Activated T-helper 1 cell treated with anti-CD3 and anti-CD28 coated beads, Interleukin-12 subunit alpha, Interleukin-12 subunit beta, Interleukin-2, Interleukin-4 antibody, amounts not matched to agents 30 ng/mL and 10 ng/mL and 1 ng/mL, durations not matched to agents 14 hours and 24 hours and 36 hours (primary cell): ENCODE data around the gene FHL5. TPM values are rescaled to one million over a fixed set of nuclear protein-coding genes. Genes with fewer than 3 reads are reported as not detected.

Experiments
- DNase-seq: peaks from one replicate; pipeline ENCODE4 v3.0.0; 2021; ENCODE audit warnings: low spot score
- H3K27ac Mint-ChIP-seq: one replicate; pipeline ENCODE4 v1.8.0; 2021; ENCODE audit warnings: mild to moderate bottlenecking, mixed read lengths
- H3K27me3 Mint-ChIP-seq: one replicate; pipeline ENCODE4 v1.8.0; 2022; ENCODE audit warnings: mild to moderate bottlenecking, moderate library complexity, mixed read lengths; ENCODE audit not compliant: insufficient read depth
- H3K36me3 Mint-ChIP-seq: one replicate; pipeline ENCODE4 v1.8.0; 2021; ENCODE audit warnings: low read depth, mixed read lengths
- H3K4me1 Mint-ChIP-seq: one replicate; pipeline ENCODE4 v1.8.0; 2021; ENCODE audit warnings: low read depth, mixed read lengths
- H3K4me3 Mint-ChIP-seq: one replicate; pipeline ENCODE4 v1.8.0; 2021; ENCODE audit warnings: mild to moderate bottlenecking, moderate library complexity, mixed read lengths
- H3K9me3 Mint-ChIP-seq: one replicate; pipeline ENCODE4 v1.8.0; 2021; ENCODE audit warnings: mixed read lengths
- intact Hi-C: fragments of 100-400 bp; cut with micrococcal nuclease; formaldehyde crosslinking; loops from one replicate; pipeline ENCODE4 v1.15.1; 2024
- total RNA-seq: library from RNA; stranded (reverse); gene quantifications from 2 replicates; pipeline ENCODE4 v1.2.3, GENCODE V29; 2022

FHL5 gene
- not detected in 2 replicates for total RNA-seq

DNA sequence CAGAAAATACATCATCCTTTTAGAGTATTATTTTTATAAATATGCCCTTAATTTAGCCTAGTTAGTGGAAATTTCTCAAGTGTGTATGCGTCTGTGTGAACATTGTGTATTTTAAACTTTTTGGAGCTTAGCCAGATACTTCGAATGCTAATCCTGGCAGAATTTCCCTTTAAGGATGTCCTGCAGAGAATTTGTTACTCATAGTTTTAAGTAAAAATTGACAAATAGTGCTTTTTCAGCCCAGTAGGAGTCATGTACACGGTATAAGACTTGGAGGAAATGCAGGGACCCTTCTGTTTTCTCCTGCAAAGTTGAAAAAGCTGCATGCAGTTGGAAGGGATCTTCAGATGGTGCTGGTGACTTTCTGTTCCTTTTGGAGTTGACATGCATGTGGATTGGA lies at the start of gene FHL5:
Gene FHL5 (plus strand): TSS at position 243 of the 400 bp plus-strand sequence. CDS start 40,486 bp downstream, outside the sequence.
- intact Hi-C loops: no loop called here
- Mint-ChIP-seq H3K4me3 (no peak within 1 kb of the TSS), H3K4me1 (no peaks in the 10 kb centered on the region), H3K27ac (no peak within 1 kb of the TSS), H3K36me3 (no peaks in the 10 kb centered on the region), H3K27me3 (peaks cover 14% of the 10 kb centered on the region), H3K9me3 (no peaks in the 10 kb centered on the region)
- DNase-seq: no peak

DNA sequence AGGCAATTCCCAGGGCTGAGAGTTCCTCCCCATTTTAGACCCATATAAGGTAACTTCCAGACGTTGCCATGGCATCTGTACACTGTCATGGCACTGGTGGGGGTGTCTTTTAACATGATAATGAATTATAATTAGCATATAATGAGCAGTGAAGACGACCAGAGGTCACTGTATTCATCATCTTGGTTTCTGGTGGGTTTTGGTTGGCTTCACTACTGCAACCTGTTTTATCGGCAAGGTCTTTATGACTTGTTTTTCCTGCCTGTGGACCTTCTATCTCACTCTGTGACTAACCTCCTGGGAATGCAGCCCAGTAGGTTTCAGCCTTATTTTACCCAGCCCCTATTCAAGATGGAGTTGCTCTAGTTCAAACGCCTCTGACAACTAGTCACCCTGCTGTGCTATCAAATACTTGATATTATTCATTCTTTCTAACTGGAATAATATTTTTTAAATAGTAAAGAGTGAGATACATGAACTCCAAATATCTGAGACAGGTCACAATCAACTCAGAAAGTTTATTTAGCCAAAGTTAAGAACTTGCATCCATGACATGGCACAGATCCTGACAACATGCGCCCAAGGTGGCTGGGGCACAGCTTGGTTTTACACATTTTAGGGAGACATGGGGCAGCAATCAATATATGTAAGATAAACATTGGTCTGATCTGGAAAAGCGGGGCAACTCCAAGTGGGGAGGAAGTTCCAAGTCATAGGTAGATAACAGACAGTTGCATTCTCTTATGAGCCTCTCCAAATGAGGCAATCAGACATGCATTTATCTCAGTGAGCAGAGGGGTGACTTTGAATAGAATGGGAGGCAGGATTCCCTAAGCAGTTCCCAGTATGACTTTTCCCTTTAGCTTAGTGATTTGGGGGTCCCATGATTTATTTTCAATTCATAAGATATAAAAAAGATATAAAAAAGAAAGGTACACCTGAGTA lies 42.5 kb upstream of the FHL5 start:
- H3K27ac Mint-ChIP-seq: no peak overlapping the region
- intact Hi-C loops: loop anchor here (1.0 to 5.0 kb wide), 7 partner anchors 54 to 943 kb away; partner anchors contain the start of genes GPR63, KLHL32, MANEA and NDUFAF4
- H3K36me3 Mint-ChIP-seq: peaks cover 4% of the 10 kb centered on the region
- H3K4me1 Mint-ChIP-seq: peaks cover 24% of the 10 kb centered on the region
- H3K9me3 Mint-ChIP-seq: no peaks in the 10 kb centered on the region
- H3K27me3 Mint-ChIP-seq: no peaks in the 10 kb centered on the region
- H3K4me3 Mint-ChIP-seq: peak overlapping the region; percentile 100
- DNase-seq: no peak

GRCh38 chr6:96521306-96521643 lies 41.7 kb upstream of the FHL5 start:
- intact Hi-C loops: loop anchor here (1.0 to 5.0 kb wide), 7 partner anchors 55 to 944 kb away; partner anchors contain the start of genes GPR63, KLHL32, MANEA and NDUFAF4
- DNase-seq: no peak
- Mint-ChIP-seq H3K27ac (peak overlapping the region; percentile 100), H3K9me3 (no peaks in the 10 kb centered on the region), H3K4me3 (peak overlapping the region; percentile 100), H3K27me3 (no peaks in the 10 kb centered on the region), H3K4me1 (peaks cover 24% of the 10 kb centered on the region), H3K36me3 (peaks cover 7% of the 10 kb centered on the region)

DNA sequence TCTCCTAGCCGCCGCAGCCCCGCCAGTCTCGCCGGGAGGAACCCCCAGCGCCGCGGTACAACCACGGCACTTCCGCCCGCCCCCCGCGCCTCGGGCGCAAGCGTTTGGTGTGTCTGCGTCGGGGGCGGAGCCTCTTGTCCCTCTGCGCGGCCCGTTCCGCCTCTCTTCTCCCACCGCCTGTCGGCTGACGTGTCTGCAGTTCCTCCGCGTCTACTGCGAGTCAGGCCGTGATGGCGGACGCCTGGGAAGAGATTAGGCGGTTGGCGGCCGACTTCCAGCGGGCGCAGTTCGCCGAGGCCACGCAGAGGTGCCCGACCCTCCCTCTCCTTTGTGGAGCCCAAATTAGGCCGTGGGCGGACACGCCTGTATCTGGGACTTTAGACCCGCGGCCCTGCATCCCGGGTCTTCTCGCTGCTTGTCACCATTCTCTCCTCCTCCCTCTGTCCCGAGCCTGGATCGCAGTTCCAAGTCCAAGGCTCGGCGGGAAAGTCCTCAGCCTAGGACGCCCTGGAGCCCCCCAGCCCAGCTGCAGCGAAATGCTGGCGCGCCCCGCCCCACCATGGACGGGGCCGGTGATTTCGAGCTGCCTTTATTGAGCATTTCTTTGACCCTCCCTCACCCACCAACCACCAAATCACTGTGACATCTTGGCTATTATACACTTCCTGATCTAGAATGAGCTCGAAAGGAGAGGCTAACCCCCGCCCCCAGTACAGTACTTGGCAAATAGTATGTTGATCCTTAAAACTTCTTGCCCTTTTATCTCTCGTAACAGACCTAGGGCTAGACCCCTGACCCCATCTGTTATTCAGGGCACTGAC lies 41.1 kb upstream of the FHL5 start, which contains the start of gene UFL1:
Gene UFL1 (plus strand): TSS at position 163 of the 821 bp plus-strand sequence. CDS start 68 bp downstream, at position 231.
- H3K27me3 Mint-ChIP-seq: no peaks in the 10 kb centered on the region
- no peaks in the 10 kb centered on the region for H3K9me3 Mint-ChIP-seq
- H3K36me3 Mint-ChIP-seq: peaks cover 9% of the 10 kb centered on the region

GRCh38 chr6:96522465-96523009 lies 40.4 kb upstream of the FHL5 start:
- peak overlapping the region; percentile 100 for H3K4me3 Mint-ChIP-seq
- DNase-seq: no peak
- H3K27me3 Mint-ChIP-seq: no peaks in the 10 kb centered on the region
- H3K9me3 Mint-ChIP-seq: no peaks in the 10 kb centered on the region
- H3K4me1 Mint-ChIP-seq: peaks cover 28% of the 10 kb centered on the region
- peak overlapping the region; percentile 100 for H3K27ac Mint-ChIP-seq
- intact Hi-C loops: loop anchor here (1.0 to 5.0 kb wide), 2 partner anchors 535 to 761 kb away; partner anchors contain the start of gene MMS22L
- peaks cover 14% of the 10 kb centered on the region for H3K36me3 Mint-ChIP-seq

More for the DNA sequence above, 41.1 kb upstream of the FHL5 start, which contains the start of gene UFL1:
- Mint-ChIP-seq H3K4me3 (peak within 1 kb of the TSS; percentile 100), H3K27ac (peak within 1 kb of the TSS; percentile 100), H3K4me1 (peaks cover 24% of the 10 kb centered on the region)
- DNase-seq: peak; percentile 89
- intact Hi-C loops: loop anchor here (1.0 to 5.0 kb wide), 8 partner anchors 56 to 945 kb away; partner anchors contain the start of genes GPR63, KLHL32, MANEA and MMS22L

GRCh38 chr6:96528193-96528592 lies 34.7 kb upstream of the FHL5 start:
- no peak overlapping the region for H3K27ac Mint-ChIP-seq
- intact Hi-C loops: no loop called here
- H3K4me1 Mint-ChIP-seq: peaks cover 9% of the 10 kb centered on the region

DNA sequence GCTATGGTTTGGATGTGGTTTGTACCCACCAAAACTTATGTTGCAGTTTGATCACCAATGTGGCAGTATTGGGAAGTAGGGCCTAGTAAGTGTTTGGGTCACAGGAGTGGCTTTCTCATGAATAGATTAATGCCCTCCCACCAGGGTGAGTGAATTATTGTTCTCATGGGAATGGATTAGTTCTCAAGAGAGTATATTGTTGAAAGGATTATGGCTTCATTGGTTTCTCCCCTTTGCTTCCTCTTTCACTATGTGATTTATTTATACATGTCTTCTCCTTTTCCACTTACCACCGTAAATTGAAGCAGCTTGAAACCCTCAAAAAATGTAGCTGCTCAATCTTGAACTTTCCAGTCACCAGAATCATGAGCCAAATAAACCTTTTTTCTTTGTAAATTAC lies 30.5 kb upstream of the FHL5 start:
- H3K9me3 Mint-ChIP-seq: no peaks in the 10 kb centered on the region
- intact Hi-C loops: no loop called here
- H3K4me1 Mint-ChIP-seq: no peaks in the 10 kb centered on the region
- no peak for DNase-seq
- H3K27ac Mint-ChIP-seq: no peak overlapping the region
- H3K27me3 Mint-ChIP-seq: no peaks in the 10 kb centered on the region
- H3K4me3 Mint-ChIP-seq: no peak overlapping the region
- peaks cover 41% of the 10 kb centered on the region for H3K36me3 Mint-ChIP-seq

More at GRCh38 chr6:96528193-96528592, 34.7 kb upstream of the FHL5 start:
- DNase-seq: no peak
- Mint-ChIP-seq H3K27me3 (no peaks in the 10 kb centered on the region), H3K9me3 (no peaks in the 10 kb centered on the region), H3K4me3 (no peak overlapping the region), H3K36me3 (peaks cover 40% of the 10 kb centered on the region)

DNA sequence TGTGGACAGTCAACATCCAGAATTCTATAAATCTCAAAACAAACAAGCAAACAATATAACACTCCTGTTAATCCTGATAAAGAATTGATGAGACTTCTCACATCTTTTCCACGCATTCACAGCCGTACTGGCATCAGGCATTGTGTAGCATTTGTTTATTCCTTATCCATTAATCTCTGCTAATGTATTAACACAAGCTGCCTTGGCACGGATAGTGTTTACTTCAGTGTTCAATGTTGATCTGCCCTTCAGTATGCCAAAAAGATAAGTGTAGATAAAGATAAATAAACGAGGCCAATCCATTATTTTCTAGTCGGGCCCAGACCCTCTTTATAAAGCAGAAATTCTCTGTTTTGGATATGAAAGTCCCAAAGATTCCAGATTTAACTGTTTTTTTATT lies 25.2 kb upstream of the FHL5 start:
- no peaks in the 10 kb centered on the region for H3K9me3 Mint-ChIP-seq
- H3K27me3 Mint-ChIP-seq: no peaks in the 10 kb centered on the region
- H3K27ac Mint-ChIP-seq: no peak overlapping the region
- H3K36me3 Mint-ChIP-seq: peaks cover 26% of the 10 kb centered on the region
- no peak overlapping the region for H3K4me3 Mint-ChIP-seq
- DNase-seq: no peak
- no peaks in the 10 kb centered on the region for H3K4me1 Mint-ChIP-seq
- intact Hi-C loops: no loop called here

- no peaks in the 10 kb centered on the region for H3K27me3 Mint-ChIP-seq
- H3K4me1 Mint-ChIP-seq: no peaks in the 10 kb centered on the region
- no peak overlapping the region for H3K4me3 Mint-ChIP-seq
- DNase-seq: no peak
- H3K27ac Mint-ChIP-seq: no peak overlapping the region
- intact Hi-C loops: loop anchor here (2.0 to 5.0 kb wide), 2 partner anchors 355 to 516 kb away; partner anchors contain the start of gene NDUFAF4
- no peaks in the 10 kb centered on the region for H3K9me3 Mint-ChIP-seq
- H3K36me3 Mint-ChIP-seq: peaks cover 37% of the 10 kb centered on the region
These were observed 20.2 kb upstream of the FHL5 start for GRCh38 chr6:96542702-96543101.

- H3K4me3 Mint-ChIP-seq: no peak overlapping the region
- intact Hi-C loops: no loop called here
- no peak overlapping the region for H3K27ac Mint-ChIP-seq
- H3K36me3 Mint-ChIP-seq: peaks cover 47% of the 10 kb centered on the region
- no peak for DNase-seq
- no peaks in the 10 kb centered on the region for H3K27me3 Mint-ChIP-seq
- H3K9me3 Mint-ChIP-seq: no peaks in the 10 kb centered on the region
- H3K4me1 Mint-ChIP-seq: no peaks in the 10 kb centered on the region
These were observed 17.0 kb upstream of the FHL5 start for GRCh38 chr6:96545882-96546281.

DNA sequence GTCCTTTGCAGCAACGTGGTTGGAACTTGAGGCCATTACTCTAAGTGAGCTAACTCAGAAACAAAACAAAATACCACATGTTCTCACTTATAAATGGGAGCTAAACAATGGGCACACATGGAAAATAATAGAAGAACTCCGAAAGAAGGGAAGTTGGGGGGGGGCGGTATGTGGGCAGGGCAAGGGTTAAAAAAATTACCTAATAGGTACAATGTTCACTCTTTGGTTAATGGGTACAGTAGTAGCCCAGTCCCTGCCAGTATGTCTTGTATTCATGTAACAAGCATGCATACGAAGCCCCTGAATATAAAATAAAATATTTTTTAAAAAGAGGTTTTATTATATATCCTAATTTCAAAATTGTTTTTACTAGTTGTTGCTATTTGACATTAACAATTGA lies 15.3 kb upstream of the FHL5 start:
- DNase-seq: no peak
- H3K9me3 Mint-ChIP-seq: no peaks in the 10 kb centered on the region
- H3K27ac Mint-ChIP-seq: no peak overlapping the region
- intact Hi-C loops: no loop called here
- H3K36me3 Mint-ChIP-seq: peaks cover 48% of the 10 kb centered on the region
- H3K4me1 Mint-ChIP-seq: no peaks in the 10 kb centered on the region
- no peak overlapping the region for H3K4me3 Mint-ChIP-seq
- H3K27me3 Mint-ChIP-seq: no peaks in the 10 kb centered on the region

DNA sequence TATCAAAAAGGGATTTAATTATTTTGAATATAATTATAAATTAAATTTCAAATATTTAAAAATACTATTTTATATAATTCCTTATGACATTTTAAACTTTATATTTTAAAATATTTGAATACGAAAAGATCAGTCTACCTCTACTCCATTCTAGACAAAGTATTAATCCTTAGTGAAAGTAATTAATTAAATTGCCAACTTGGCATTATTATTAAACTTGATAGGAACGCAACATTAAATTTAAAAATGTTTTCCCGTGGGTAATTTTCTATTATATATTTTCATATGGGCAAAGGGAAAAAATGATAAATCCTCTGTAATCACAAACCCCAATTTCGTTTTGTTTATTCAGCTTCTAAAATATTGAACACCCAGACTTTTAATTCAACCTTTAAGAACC lies 8.4 kb upstream of the FHL5 start:
- DNase-seq: no peak
- Mint-ChIP-seq H3K4me3 (no peak overlapping the region), H3K27me3 (no peaks in the 10 kb centered on the region), H3K36me3 (peaks cover 36% of the 10 kb centered on the region), H3K9me3 (no peaks in the 10 kb centered on the region), H3K4me1 (no peaks in the 10 kb centered on the region), H3K27ac (no peak overlapping the region)
- intact Hi-C loops: no loop called here
